ENCODE data around the gene EDARADD. TPM values are rescaled to one million over a fixed set of nuclear protein-coding genes. Genes with fewer than 3 reads are reported as not detected.

The EDARADD gene
- total and polyA plus RNA-seq, 2 experiments from 2014 or later: 0.86 to 1.7 TPM

DNA sequence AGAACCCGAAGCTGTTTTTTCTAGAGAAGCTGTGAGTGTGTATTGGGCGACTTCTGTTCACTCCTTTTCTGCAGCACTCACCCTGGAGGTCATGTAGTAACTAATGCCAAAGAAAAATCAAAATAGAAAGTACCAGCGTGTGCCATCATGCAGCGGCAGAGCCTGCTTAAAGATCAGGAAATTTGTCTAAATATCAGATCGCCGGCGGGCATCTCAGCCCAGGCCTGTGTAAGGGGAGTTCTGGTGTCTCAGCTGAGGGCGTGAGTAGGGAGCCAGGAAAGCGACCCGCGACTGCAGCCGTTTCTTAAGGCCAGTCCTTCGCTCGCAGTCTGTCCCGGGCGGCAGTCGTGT, 768 bp downstream of the EDARADD start:
- H3F3A ChIP-seq (ENCODE audit: insufficient read depth): 0 out of 2 replicates have a peak, but pooled peaks cover 7% of the 10 kb centered on the region
- no peaks in the 10 kb centered on the region; the same call in 1 of the 2 replicates for H3K27me3 ChIP-seq (replicated peaks; ENCODE audit: insufficient read depth)
- no peak overlapping the region for H3K27ac ChIP-seq
- WGBS, 2 experiments (ENCODE audit: low coverage in 1 of 2, low lambda C conversion rate in 2 of 2, missing lambda C conversion rate in 2 of 2): 4 to 7% methylated on average over 12 to 17 of the region's 17 CpGs
- peak overlapping the region; percentile 87 for H2AFZ ChIP-seq
- H3K4me2 ChIP-seq (ENCODE audit: unreplicated experiment): peak overlapping the region; percentile 84
- no peaks in the 10 kb centered on the region for H3K36me3 ChIP-seq (ENCODE audit: low read depth)
- H3K9ac ChIP-seq: peak overlapping the region; percentile 51
- no peaks in the 10 kb centered on the region for H4K20me1 ChIP-seq (ENCODE audit: insufficient read depth)
- in situ Hi-C loops (cut with MboI): no loop called here
- no peaks in the 10 kb centered on the region for H3K9me3 ChIP-seq (ENCODE audit: low read depth)
- no peak for TF ChIP-seq EZH2phosphoT487 (IDR thresholded peaks at IDR 0.05; ENCODE audit: insufficient read depth, low read depth)
- no peak for TF ChIP-seq EZH2 (IDR thresholded peaks at IDR 0.05; ENCODE audit: insufficient read depth, poor library complexity, severe bottlenecking)
- H3K4me1 ChIP-seq (ENCODE audit: insufficient read depth): peaks cover 2% of the 10 kb centered on the region; the same call in 1 of the 2 replicates
- peak; percentile 45 for DNase-seq
- H3K4me3 ChIP-seq: peak overlapping the region; percentile 75
- H3K9me2 ChIP-seq (ENCODE audit: insufficient read depth): no peaks in the 10 kb centered on the region
- no peaks in the 10 kb centered on the region for H3K79me2 ChIP-seq (ENCODE audit: insufficient read depth)

DNA sequence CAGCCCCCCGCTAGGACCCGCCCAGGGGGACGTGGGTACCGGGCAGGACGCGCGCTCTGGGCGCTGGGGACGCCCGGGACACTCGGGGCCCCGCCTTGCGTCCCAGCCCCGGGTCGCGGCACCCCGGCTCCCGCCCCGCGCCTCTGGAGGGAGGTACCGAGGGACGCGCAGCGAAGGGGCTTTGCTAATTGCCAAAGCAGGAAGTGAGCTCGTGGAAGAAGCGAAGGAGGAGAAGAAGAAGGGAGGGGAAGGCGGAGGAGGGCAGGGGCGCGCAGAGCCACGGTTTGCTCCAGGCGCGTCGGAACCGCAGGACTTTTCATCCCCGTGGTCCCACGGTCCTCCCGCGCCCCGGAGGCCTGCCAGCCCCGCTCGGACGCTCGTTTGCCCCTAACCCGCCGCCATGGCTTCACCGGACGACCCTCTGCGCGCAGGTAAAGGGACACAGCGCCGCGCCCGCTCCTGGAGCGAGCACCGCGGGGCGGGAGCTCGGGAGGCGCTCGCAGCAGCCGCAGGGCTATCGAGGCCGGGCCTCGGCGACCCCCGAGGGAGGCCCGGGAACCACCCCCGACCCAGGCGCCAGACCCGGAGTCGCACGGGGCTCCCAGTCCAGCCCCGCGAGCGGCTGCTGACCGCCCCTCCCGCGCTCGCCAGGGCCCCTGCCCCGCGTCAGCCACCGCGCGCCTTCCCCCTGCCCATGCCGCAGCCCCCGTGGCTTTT, 1.3 kb downstream of the EDARADD start:
- Histone ChIP-seq H3K79me2 (ENCODE audit: insufficient read depth) (no peaks in the 10 kb centered on the region), H3K4me1 (ENCODE audit: insufficient read depth) (peaks cover 2% of the 10 kb centered on the region; the same call in 1 of the 2 replicates), H2AFZ (peak overlapping the region; percentile 87), H3K27ac (no peak overlapping the region), H3K9me2 (ENCODE audit: insufficient read depth) (no peaks in the 10 kb centered on the region), H3K27me3 (replicated peaks; ENCODE audit: insufficient read depth) (no peaks in the 10 kb centered on the region; the same call in 1 of the 2 replicates), H3K4me3 (peak overlapping the region; percentile 75), H3K4me2 (ENCODE audit: unreplicated experiment) (peak overlapping the region; percentile 84), H3K36me3 (ENCODE audit: low read depth) (no peaks in the 10 kb centered on the region), H3F3A (ENCODE audit: insufficient read depth) (0 out of 2 replicates have a peak, but pooled peaks cover 7% of the 10 kb centered on the region), H3K9me3 (ENCODE audit: low read depth) (no peaks in the 10 kb centered on the region), H3K9ac (peak overlapping the region; percentile 51), H4K20me1 (ENCODE audit: insufficient read depth) (no peaks in the 10 kb centered on the region)
- TF ChIP-seq EZH2phosphoT487 (IDR thresholded peaks at IDR 0.05; ENCODE audit: insufficient read depth, low read depth): no peak
- TF ChIP-seq EZH2 (IDR thresholded peaks at IDR 0.05; ENCODE audit: insufficient read depth, poor library complexity, severe bottlenecking): no peak
- WGBS, 2 experiments (ENCODE audit: low coverage in 1 of 2, low lambda C conversion rate in 2 of 2, missing lambda C conversion rate in 2 of 2): 2 to 4% methylated on average over 48 to 59 of the region's 86 CpGs
- peak; percentile 40 for DNase-seq
- in situ Hi-C loops (cut with MboI): no loop called here

DNA sequence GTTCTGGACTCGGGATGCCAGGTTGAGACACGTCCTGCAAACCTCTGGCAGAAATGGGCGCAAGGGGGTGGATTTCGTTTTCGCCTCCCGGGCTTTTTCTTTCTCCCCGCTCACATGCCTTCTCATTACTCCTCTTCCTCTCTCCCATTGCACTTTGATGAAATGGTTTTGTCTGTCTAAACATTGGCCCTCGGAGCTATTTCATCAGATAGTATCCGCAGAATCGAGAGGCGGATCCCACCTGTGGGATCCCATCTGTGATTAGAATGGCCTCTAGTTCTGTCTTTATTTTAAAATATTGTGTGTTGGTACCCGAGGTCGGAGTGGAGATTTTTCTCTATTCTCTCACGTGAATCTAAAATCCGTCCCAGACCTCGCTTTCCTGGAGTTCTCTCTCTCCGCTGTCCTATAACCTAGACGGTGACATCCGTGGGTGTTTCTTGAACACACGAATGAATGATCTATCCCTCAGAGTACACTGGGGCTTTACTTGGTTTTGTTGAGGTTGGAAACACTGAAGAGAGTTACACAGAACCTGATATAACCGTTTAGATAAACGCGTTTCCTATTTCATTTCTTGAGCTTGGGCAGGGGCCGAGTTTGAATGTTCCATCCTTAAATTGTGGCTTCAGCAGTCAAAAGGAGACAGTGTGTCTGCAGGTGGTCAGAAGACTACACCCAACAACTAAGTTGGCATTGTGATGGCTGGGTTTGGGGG, 2.0 kb downstream of the EDARADD start:
- in situ Hi-C loops (cut with MboI): no loop called here
- no peak for DNase-seq
- Histone ChIP-seq H3K79me2 (ENCODE audit: insufficient read depth) (no peaks in the 10 kb centered on the region), H2AFZ (peak overlapping the region; percentile 87), H3K9me2 (ENCODE audit: insufficient read depth) (no peaks in the 10 kb centered on the region), H3K9ac (peak overlapping the region; percentile 51), H3K9me3 (ENCODE audit: low read depth) (no peaks in the 10 kb centered on the region), H3K36me3 (ENCODE audit: low read depth) (no peaks in the 10 kb centered on the region), H3K27me3 (replicated peaks; ENCODE audit: insufficient read depth) (peaks cover under 1% of the 10 kb centered on the region; the same call in 1 of the 2 replicates), H3K27ac (no peak overlapping the region), H4K20me1 (ENCODE audit: insufficient read depth) (no peaks in the 10 kb centered on the region), H3K4me3 (peak overlapping the region; percentile 75), H3K4me2 (ENCODE audit: unreplicated experiment) (peak overlapping the region; percentile 84), H3K4me1 (ENCODE audit: insufficient read depth) (peaks cover under 1% of the 10 kb centered on the region; the same call in 1 of the 2 replicates), H3F3A (ENCODE audit: insufficient read depth) (0 out of 2 replicates have a peak, but pooled peaks cover 7% of the 10 kb centered on the region)
- TF ChIP-seq EZH2phosphoT487 (IDR thresholded peaks at IDR 0.05; ENCODE audit: insufficient read depth, low read depth): no peak
- peak; percentile 20 for TF ChIP-seq EZH2 (IDR thresholded peaks at IDR 0.05; ENCODE audit: insufficient read depth, poor library complexity, severe bottlenecking)
- WGBS, 2 experiments (ENCODE audit: low coverage in 1 of 2, low lambda C conversion rate in 2 of 2, missing lambda C conversion rate in 2 of 2): 14 to 15% methylated on average over 23 to 24 of the region's 24 CpGs

DNA sequence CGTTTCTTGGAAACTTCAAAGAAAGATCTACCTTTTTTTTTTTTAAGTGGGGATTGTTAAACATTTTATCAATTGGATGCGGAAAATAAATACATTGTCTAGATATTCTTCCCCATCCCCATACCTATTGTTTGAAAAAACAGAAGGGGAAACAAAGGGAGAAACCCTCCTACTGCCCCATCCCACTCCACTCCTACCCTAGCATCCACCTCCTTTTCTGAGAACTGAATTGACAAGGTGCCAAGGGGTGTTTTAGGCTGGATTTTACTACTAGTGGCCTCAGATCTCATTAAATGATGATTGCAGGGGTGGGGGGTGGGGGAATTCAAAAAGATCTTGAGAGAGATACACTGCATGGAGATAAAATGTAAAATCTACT, 2.6 kb downstream of the EDARADD start:
- in situ Hi-C loops (cut with MboI): no loop called here
- H3K36me3 ChIP-seq (ENCODE audit: low read depth): no peaks in the 10 kb centered on the region

More for the DNA sequence above, 2.6 kb downstream of the EDARADD start:
- no peaks in the 10 kb centered on the region for H3K4me1 ChIP-seq (ENCODE audit: insufficient read depth)
- no peaks in the 10 kb centered on the region for H3K9me3 ChIP-seq (ENCODE audit: low read depth)
- H2AFZ ChIP-seq: 0 out of 2 replicates have a peak overlapping the region, but pooled peaks have one; percentile 87
- no peaks in the 10 kb centered on the region for H4K20me1 ChIP-seq (ENCODE audit: insufficient read depth)
- no peak overlapping the region for H3K4me2 ChIP-seq (ENCODE audit: unreplicated experiment)
- 67 to 85% methylated on average over 2 of the region's 2 CpGs for WGBS, 2 experiments (ENCODE audit: low coverage in 1 of 2, low lambda C conversion rate in 2 of 2, missing lambda C conversion rate in 2 of 2)
- H3K4me3 ChIP-seq: no peak overlapping the region
- H3K27ac ChIP-seq: no peak overlapping the region
- peaks cover 5% of the 10 kb centered on the region; the same call in 1 of the 2 replicates for H3K27me3 ChIP-seq (replicated peaks; ENCODE audit: insufficient read depth)
- H3K9me2 ChIP-seq (ENCODE audit: insufficient read depth): no peaks in the 10 kb centered on the region
- 0 out of 2 replicates have a peak, but pooled peaks cover 7% of the 10 kb centered on the region for H3F3A ChIP-seq (ENCODE audit: insufficient read depth)
- H3K79me2 ChIP-seq (ENCODE audit: insufficient read depth): no peaks in the 10 kb centered on the region
- DNase-seq: no peak
- TF ChIP-seq EZH2phosphoT487 (IDR thresholded peaks at IDR 0.05; ENCODE audit: insufficient read depth, low read depth) (no peak), EZH2 (IDR thresholded peaks at IDR 0.05; ENCODE audit: insufficient read depth, poor library complexity, severe bottlenecking) (no peak)
- no peak overlapping the region for H3K9ac ChIP-seq

Data from GM23248 (cell line).